Epithelial cell of proximal tubule (primary cell): ENCODE data around the gene LURAP1L. TPM values are rescaled to one million over a fixed set of nuclear protein-coding genes. Genes with fewer than 3 reads are reported as not detected.

Experiments
- total RNA-seq: library from RNA; depleted of rRNA; stranded (reverse); fragments of >200 nt; gene quantifications from 2 replicates; pipeline ENCODE4 v1.2.3, GENCODE V29; 2015

Gene LURAP1L
- total RNA-seq, 1 donor from 2014 or later: 11.8 TPM

Other genes starting within 250 kb of the LURAP1L start
- gene TYRP1, start 81.6 kb upstream of the LURAP1L start, total RNA-seq: not detected in 2 replicates